GM23248 (cell line): ENCODE results near the gene SLC29A1.

Experiments
- EZH2 ChIP-seq: fragments of 200-600 bp; sonication (generic); IDR thresholded peaks from 2 replicates; pipeline ENCODE4 v1.6.1; 2018; ENCODE audit warnings: antibody characterized with exemption, mild to moderate bottlenecking; ENCODE audit not compliant: insufficient read depth, poor library complexity, severe bottlenecking
- EZH2phosphoT487 ChIP-seq: fragments of 200-600 bp; sonication (generic); IDR thresholded peaks from 2 replicates; pipeline ENCODE4 v1.6.1; 2018; ENCODE audit warnings: antibody characterized with exemption, moderate library complexity, mild to moderate bottlenecking, low read depth; ENCODE audit not compliant: insufficient read depth

DNA sequence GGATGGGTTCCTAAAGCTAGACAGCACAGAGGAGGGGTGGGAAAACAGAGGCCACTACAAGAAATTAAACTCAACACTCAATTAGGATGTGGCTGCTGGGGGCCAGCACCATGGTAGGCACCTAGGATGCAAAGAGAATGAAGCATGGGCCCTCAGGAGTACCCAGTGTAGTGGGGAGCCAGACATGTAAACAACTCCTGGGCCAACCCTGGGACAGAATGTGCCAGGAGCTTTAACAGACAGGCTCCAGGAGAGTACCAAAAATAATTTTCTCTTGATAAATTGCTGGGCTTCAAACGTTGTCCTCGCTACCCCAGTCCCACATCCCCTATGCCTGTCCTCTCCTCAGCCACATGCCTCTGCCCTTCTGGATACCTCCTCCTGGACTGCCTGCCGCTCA, 48.5 kb downstream of the SLC29A1 start:
- TF ChIP-seq EZH2: no peak
- no peak for TF ChIP-seq EZH2phosphoT487
